GM23338 (cell line): Measurements from ENCODE around the gene AOPEP. TPM values are rescaled to one million over a fixed set of nuclear protein-coding genes. Genes with fewer than 3 reads are reported as not detected.

Experiments
- ATAC-seq: fragments of 200-7000 bp; cut with Tn5 transposase; 3 replicates; pipeline ENCODE4 v1.9.1; 2020
- DNase-seq: peaks from one replicate; pipeline ENCODE4 v3.0.0-alpha.2; 2015; ENCODE audit warnings: low spot score
- H2AFZ ChIP-seq: fragments of 200-600 bp; sonication (generic); 2 replicates; pipeline ENCODE4 v1.8.0; 2016; ENCODE audit warnings: antibody characterized with exemption, mild to moderate bottlenecking, moderate library complexity
- H3F3A ChIP-seq: fragments of 200-600 bp; sonication (generic); replicated peaks from 2 replicates; pipeline ENCODE4 v1.8.0; 2017; ENCODE audit warnings: antibody characterized with exemption, mixed run types, low read depth
- H3K27ac ChIP-seq: fragments of 200-600 bp; sonication (generic); 2 replicates; pipeline ENCODE4 v1.6.1; 2016; ENCODE audit warnings: low read depth
- H3K27me3 ChIP-seq: fragments of 200-600 bp; sonication (generic); 2 replicates; pipeline ENCODE4 v1.8.0; 2016; ENCODE audit warnings: mild to moderate bottlenecking, mixed run types, moderate library complexity; ENCODE audit not compliant: insufficient read depth
- H3K36me3 ChIP-seq: fragments of 200-600 bp; sonication (generic); 2 replicates; pipeline ENCODE4 v1.8.0; 2016; ENCODE audit warnings: mild to moderate bottlenecking; ENCODE audit not compliant: insufficient read depth
- H3K4me1 ChIP-seq: fragments of 200-600 bp; sonication (generic); 2 replicates; pipeline ENCODE4 v1.8.0; 2016; ENCODE audit warnings: mild to moderate bottlenecking, moderate library complexity; ENCODE audit not compliant: insufficient read depth
- H3K4me2 ChIP-seq: fragments of 200-600 bp; sonication (generic); 2 replicates; pipeline ENCODE4 v1.7.1; 2017; ENCODE audit warnings: mixed run types
- H3K4me3 ChIP-seq: fragments of 200-600 bp; sonication (generic); 2 replicates; pipeline ENCODE4 v1.6.1; 2016; ENCODE audit warnings: mixed run types
- H3K79me2 ChIP-seq: fragments of 200-600 bp; sonication (generic); replicated peaks from 2 replicates; pipeline ENCODE4 v1.8.0; 2017; ENCODE audit warnings: mild to moderate bottlenecking; ENCODE audit not compliant: insufficient read depth
- H3K9me2 ChIP-seq: fragments of 200-600 bp; sonication (generic); 2 replicates; pipeline ENCODE4 v1.8.0; 2017; ENCODE audit not compliant: insufficient read depth
- H4K20me1 ChIP-seq: fragments of 200-600 bp; sonication (generic); replicated peaks from 2 replicates; pipeline ENCODE4 v1.8.0; 2017; ENCODE audit warnings: mild to moderate bottlenecking; ENCODE audit not compliant: insufficient read depth
- H3K27ac Mint-ChIP-seq: 2 replicates; pipeline ENCODE4 v1.8.0; 2020; ENCODE audit warnings: inconsistent platforms, mild to moderate bottlenecking, moderate library complexity, mixed read lengths
- H3K27me3 Mint-ChIP-seq: 3 replicates; pipeline ENCODE4 v1.8.0; 2022; ENCODE audit warnings: low read depth, mild to moderate bottlenecking, moderate library complexity, mixed read lengths, inconsistent platforms; ENCODE audit not compliant: insufficient read depth, poor library complexity
- H3K36me3 Mint-ChIP-seq: 3 replicates; pipeline ENCODE4 v1.8.0; 2021; ENCODE audit warnings: low read depth, mild to moderate bottlenecking, inconsistent platforms, moderate library complexity, mixed read lengths
- H3K4me1 Mint-ChIP-seq: 3 replicates; pipeline ENCODE4 v1.8.0; 2020; ENCODE audit warnings: mild to moderate bottlenecking, inconsistent platforms, mixed read lengths
- H3K4me3 Mint-ChIP-seq: 3 replicates; pipeline ENCODE4 v1.8.0; 2021; ENCODE audit warnings: moderate library complexity, mild to moderate bottlenecking, inconsistent platforms, mixed read lengths
- H3K9me3 Mint-ChIP-seq: 3 replicates; pipeline ENCODE4 v1.8.0; 2020; ENCODE audit warnings: moderate library complexity, mild to moderate bottlenecking, inconsistent platforms, mixed read lengths
- CREB1 ChIP-seq: fragments of 250-450 bp; sonication (Bioruptor Pico); IDR thresholded peaks from 2 replicates; pipeline ENCODE4 v1.5.0; 2020; ENCODE audit warnings: low read depth, mild to moderate bottlenecking, moderate library complexity
- EZH2 ChIP-seq: fragments of 200-600 bp; sonication (generic); IDR thresholded peaks from one replicate; pipeline ENCODE4 v1.8.0; 2017; ENCODE audit warnings: antibody characterized with exemption, mild to moderate bottlenecking, low read depth; ENCODE audit not compliant: unreplicated experiment
- NANOG ChIP-seq: IDR thresholded peaks from 2 replicates; pipeline ENCODE4 v1.6.1; 2016; ENCODE audit warnings: antibody characterized with exemption, borderline replicate concordance
- POLR2AphosphoS5 ChIP-seq: IDR thresholded peaks from 2 replicates; pipeline ENCODE4 v1.6.1; 2016; ENCODE audit warnings: antibody characterized with exemption, low read depth
- STAT1 ChIP-seq: IDR thresholded peaks from one replicate; pipeline ENCODE4 v1.6.1; 2016; ENCODE audit warnings: antibody characterized with exemption; ENCODE audit not compliant: unreplicated experiment
- ZNF114 ChIP-seq: fragments of 250-450 bp; sonication (Bioruptor Pico); IDR thresholded peaks from 2 replicates; pipeline ENCODE4 v1.5.0; 2020; ENCODE audit warnings: mild to moderate bottlenecking, moderate library complexity
- ZNF331 ChIP-seq: fragments of 250-450 bp; sonication (Bioruptor Pico); IDR thresholded peaks from 2 replicates; pipeline ENCODE4 v1.5.0; 2020; ENCODE audit warnings: low read depth, mild to moderate bottlenecking, moderate library complexity
- polyA plus RNA-seq: library from polyadenylated mRNA; unstranded; fragments of >200 nt; fragmentation: Nextera tagmentation; extraction: Ambion mirVana; gene quantifications from 2 replicates; pipeline ENCODE4 v1.2.1, GENCODE V29; 2016
- total RNA-seq: library from RNA; depleted of rRNA; stranded (reverse); fragments of >200 nt; shearing (Covaris generic); gene quantifications from 2 replicates; pipeline ENCODE4 v1.2.3, GENCODE V29; 2014
- TF ChIP-seq, protein P1 (sequence below): IDR thresholded peaks from one replicate; pipeline ENCODE4 v1.6.1; 2018; ENCODE audit warnings: antibody characterized with exemption; ENCODE audit not compliant: unreplicated experiment
- TF ChIP-seq, protein P2 (sequence below): IDR thresholded peaks from 2 replicates; pipeline ENCODE4 v1.6.1; 2016; ENCODE audit warnings: antibody characterized with exemption
- TF ChIP-seq, protein P3 (sequence below), 2 experiments: fragments of 200-600 bp in 1 of 2; sonication (generic) in 1 of 2; conservative IDR thresholded peaks; 2 replicates each; pipeline versions ENCODE4 v1.5.1 to v1.6.1; 2016 to 2017; ENCODE audit warnings: antibody characterized with exemption in 2 of 2, low read depth in 2 of 2, mild to moderate bottlenecking in 2 of 2, moderate library complexity in 1 of 2
- TF ChIP-seq, protein P4 (sequence below): fragments of 250-450 bp; sonication (Bioruptor Pico); IDR thresholded peaks from 2 replicates; pipeline ENCODE4 v1.5.0; 2020; ENCODE audit warnings: mild to moderate bottlenecking, moderate library complexity

Gene AOPEP
- total and polyA plus RNA-seq, 2 experiments from 2014 or later: 7.0 to 16.5 TPM

DNA sequence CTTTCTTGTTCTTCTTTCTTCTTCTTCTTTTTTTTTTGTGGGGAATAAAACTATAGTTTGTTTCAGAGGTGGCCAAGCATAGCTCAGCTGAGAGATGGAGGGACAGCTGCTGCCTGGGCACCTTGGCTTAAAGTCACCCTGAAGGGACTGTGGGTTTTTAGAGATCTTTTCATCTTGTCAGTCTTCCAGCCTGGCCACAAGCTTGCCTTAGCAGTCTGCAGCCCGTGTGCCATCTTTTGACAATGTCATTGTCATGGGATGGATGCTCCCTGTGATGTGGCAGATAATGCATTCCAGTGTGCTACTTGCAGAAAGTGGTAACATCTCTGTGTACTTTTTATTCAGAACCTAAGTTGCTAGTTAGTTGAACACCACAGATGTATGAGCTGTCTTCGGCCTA lies 310.2 kb downstream of the AOPEP start (continued):
- TF ChIP-seq, protein P1, sequence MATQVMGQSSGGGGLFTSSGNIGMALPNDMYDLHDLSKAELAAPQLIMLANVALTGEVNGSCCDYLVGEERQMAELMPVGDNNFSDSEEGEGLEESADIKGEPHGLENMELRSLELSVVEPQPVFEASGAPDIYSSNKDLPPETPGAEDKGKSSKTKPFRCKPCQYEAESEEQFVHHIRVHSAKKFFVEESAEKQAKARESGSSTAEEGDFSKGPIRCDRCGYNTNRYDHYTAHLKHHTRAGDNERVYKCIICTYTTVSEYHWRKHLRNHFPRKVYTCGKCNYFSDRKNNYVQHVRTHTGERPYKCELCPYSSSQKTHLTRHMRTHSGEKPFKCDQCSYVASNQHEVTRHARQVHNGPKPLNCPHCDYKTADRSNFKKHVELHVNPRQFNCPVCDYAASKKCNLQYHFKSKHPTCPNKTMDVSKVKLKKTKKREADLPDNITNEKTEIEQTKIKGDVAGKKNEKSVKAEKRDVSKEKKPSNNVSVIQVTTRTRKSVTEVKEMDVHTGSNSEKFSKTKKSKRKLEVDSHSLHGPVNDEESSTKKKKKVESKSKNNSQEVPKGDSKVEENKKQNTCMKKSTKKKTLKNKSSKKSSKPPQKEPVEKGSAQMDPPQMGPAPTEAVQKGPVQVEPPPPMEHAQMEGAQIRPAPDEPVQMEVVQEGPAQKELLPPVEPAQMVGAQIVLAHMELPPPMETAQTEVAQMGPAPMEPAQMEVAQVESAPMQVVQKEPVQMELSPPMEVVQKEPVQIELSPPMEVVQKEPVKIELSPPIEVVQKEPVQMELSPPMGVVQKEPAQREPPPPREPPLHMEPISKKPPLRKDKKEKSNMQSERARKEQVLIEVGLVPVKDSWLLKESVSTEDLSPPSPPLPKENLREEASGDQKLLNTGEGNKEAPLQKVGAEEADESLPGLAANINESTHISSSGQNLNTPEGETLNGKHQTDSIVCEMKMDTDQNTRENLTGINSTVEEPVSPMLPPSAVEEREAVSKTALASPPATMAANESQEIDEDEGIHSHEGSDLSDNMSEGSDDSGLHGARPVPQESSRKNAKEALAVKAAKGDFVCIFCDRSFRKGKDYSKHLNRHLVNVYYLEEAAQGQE: no peak
- no peak for TF ChIP-seq STAT1
- TF ChIP-seq, protein P2, sequence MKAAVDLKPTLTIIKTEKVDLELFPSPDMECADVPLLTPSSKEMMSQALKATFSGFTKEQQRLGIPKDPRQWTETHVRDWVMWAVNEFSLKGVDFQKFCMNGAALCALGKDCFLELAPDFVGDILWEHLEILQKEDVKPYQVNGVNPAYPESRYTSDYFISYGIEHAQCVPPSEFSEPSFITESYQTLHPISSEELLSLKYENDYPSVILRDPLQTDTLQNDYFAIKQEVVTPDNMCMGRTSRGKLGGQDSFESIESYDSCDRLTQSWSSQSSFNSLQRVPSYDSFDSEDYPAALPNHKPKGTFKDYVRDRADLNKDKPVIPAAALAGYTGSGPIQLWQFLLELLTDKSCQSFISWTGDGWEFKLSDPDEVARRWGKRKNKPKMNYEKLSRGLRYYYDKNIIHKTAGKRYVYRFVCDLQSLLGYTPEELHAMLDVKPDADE: no peak
- no peak for TF ChIP-seq NANOG
- no peak for TF ChIP-seq CREB1
- no peak for TF ChIP-seq POLR2AphosphoS5

DNA sequence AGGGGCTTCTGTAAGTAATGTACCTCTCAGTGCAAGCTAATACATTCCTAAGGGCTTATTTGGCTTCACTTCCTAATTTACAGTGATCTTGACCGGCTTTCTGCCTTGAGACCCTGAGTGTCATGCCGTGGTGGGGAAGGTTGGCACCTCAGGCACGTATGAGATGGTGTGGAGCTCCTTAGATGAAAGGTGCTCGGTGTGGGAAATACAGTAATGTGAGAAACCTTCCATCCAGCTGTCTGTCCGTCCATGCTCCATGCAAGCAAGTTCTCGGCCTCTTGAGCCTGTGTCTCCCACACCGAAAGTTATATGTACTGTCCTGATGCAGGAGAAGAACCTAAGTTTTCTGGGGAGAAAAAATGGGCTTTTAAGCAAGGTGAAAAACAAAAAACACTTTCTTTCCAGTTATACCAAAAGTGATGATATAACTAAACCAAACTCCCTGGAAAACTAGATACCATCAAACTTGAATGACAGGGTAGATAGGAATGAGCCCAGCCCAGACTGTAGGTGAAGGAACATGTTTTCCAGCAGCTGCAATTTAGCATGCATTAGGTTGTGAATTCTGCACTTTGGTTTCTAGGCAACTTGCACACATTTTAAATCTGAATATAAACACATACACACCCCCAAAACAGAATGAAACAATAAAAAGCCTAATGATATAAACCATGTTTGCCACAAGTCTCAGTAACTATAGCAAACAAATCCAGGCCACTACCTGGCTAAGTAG lies 311.5 kb downstream of the AOPEP start:
- no peaks in the 10 kb centered on the region for H3K9me3 Mint-ChIP-seq
- H2AFZ ChIP-seq: no peak overlapping the region
- no peak overlapping the region for H3K4me2 ChIP-seq
- H3K4me1 Mint-ChIP-seq: no peaks in the 10 kb centered on the region
- H3K4me3 Mint-ChIP-seq: no peak overlapping the region
- no peaks in the 10 kb centered on the region for H4K20me1 ChIP-seq
- H3K79me2 ChIP-seq: no peaks in the 10 kb centered on the region
- H3K27ac Mint-ChIP-seq: no peak overlapping the region
- H3K27ac ChIP-seq: no peak overlapping the region
- no peaks in the 10 kb centered on the region for H3K36me3 ChIP-seq
- H3K9me2 ChIP-seq: no peaks in the 10 kb centered on the region
- no peaks in the 10 kb centered on the region for H3F3A ChIP-seq
- ATAC-seq: no peak
- no peaks in the 10 kb centered on the region for H3K27me3 ChIP-seq
- H3K36me3 Mint-ChIP-seq: no peaks in the 10 kb centered on the region
- no peaks in the 10 kb centered on the region for H3K4me1 ChIP-seq
- no peak for DNase-seq
- H3K4me3 ChIP-seq: no peak overlapping the region
- H3K27me3 Mint-ChIP-seq: peaks cover 2% of the 10 kb centered on the region
- TF ChIP-seq, protein P3, sequence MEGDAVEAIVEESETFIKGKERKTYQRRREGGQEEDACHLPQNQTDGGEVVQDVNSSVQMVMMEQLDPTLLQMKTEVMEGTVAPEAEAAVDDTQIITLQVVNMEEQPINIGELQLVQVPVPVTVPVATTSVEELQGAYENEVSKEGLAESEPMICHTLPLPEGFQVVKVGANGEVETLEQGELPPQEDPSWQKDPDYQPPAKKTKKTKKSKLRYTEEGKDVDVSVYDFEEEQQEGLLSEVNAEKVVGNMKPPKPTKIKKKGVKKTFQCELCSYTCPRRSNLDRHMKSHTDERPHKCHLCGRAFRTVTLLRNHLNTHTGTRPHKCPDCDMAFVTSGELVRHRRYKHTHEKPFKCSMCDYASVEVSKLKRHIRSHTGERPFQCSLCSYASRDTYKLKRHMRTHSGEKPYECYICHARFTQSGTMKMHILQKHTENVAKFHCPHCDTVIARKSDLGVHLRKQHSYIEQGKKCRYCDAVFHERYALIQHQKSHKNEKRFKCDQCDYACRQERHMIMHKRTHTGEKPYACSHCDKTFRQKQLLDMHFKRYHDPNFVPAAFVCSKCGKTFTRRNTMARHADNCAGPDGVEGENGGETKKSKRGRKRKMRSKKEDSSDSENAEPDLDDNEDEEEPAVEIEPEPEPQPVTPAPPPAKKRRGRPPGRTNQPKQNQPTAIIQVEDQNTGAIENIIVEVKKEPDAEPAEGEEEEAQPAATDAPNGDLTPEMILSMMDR (conservative IDR thresholded peaks at IDR 0.05; ENCODE audit: low read depth in 2 of 2): no peak
- TF ChIP-seq ZNF331 (CRISPR knock-in tag): no peak
- TF ChIP-seq ZNF114 (CRISPR knock-in tag): no peak
- TF ChIP-seq, protein P4, sequence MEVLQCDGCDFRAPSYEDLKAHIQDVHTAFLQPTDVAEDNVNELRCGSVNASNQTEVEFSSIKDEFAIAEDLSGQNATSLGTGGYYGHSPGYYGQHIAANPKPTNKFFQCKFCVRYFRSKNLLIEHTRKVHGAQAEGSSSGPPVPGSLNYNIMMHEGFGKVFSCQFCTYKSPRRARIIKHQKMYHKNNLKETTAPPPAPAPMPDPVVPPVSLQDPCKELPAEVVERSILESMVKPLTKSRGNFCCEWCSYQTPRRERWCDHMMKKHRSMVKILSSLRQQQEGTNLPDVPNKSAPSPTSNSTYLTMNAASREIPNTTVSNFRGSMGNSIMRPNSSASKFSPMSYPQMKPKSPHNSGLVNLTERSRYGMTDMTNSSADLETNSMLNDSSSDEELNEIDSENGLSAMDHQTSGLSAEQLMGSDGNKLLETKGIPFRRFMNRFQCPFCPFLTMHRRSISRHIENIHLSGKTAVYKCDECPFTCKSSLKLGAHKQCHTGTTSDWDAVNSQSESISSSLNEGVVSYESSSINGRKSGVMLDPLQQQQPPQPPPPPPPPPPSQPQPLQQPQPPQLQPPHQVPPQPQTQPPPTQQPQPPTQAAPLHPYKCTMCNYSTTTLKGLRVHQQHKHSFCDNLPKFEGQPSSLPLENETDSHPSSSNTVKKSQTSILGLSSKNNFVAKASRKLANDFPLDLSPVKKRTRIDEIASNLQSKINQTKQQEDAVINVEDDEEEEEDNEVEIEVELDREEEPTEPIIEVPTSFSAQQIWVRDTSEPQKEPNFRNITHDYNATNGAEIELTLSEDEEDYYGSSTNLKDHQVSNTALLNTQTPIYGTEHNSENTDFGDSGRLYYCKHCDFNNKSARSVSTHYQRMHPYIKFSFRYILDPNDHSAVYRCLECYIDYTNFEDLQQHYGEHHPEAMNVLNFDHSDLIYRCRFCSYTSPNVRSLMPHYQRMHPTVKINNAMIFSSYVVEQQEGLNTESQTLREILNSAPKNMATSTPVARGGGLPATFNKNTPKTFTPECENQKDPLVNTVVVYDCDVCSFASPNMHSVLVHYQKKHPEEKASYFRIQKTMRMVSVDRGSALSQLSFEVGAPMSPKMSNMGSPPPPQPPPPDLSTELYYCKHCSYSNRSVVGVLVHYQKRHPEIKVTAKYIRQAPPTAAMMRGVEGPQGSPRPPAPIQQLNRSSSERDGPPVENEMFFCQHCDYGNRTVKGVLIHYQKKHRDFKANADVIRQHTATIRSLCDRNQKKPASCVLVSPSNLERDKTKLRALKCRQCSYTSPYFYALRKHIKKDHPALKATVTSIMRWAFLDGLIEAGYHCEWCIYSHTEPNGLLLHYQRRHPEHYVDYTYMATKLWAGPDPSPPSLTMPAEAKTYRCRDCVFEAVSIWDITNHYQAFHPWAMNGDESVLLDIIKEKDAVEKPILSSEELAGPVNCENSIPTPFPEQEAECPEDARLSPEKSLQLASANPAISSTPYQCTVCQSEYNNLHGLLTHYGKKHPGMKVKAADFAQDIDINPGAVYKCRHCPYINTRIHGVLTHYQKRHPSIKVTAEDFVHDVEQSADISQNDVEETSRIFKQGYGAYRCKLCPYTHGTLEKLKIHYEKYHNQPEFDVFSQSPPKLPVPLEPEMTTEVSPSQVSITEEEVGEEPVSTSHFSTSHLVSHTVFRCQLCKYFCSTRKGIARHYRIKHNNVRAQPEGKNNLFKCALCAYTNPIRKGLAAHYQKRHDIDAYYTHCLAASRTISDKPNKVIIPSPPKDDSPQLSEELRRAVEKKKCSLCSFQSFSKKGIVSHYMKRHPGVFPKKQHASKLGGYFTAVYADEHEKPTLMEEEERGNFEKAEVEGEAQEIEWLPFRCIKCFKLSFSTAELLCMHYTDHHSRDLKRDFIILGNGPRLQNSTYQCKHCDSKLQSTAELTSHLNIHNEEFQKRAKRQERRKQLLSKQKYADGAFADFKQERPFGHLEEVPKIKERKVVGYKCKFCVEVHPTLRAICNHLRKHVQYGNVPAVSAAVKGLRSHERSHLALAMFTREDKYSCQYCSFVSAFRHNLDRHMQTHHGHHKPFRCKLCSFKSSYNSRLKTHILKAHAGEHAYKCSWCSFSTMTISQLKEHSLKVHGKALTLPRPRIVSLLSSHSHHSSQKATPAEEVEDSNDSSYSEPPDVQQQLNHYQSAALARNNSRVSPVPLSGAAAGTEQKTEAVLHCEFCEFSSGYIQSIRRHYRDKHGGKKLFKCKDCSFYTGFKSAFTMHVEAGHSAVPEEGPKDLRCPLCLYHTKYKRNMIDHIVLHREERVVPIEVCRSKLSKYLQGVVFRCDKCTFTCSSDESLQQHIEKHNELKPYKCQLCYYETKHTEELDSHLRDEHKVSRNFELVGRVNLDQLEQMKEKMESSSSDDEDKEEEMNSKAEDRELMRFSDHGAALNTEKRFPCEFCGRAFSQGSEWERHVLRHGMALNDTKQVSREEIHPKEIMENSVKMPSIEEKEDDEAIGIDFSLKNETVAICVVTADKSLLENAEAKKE (CRISPR knock-in tag): no peak
- no peak for TF ChIP-seq NANOG
- no peak for TF ChIP-seq EZH2
